Measurements from ENCODE around the gene OBP2B.
A peak's percentile ranks its signal among the peaks of the same experiment; 100 is the strongest.

Gene OBP2B

DNA sequence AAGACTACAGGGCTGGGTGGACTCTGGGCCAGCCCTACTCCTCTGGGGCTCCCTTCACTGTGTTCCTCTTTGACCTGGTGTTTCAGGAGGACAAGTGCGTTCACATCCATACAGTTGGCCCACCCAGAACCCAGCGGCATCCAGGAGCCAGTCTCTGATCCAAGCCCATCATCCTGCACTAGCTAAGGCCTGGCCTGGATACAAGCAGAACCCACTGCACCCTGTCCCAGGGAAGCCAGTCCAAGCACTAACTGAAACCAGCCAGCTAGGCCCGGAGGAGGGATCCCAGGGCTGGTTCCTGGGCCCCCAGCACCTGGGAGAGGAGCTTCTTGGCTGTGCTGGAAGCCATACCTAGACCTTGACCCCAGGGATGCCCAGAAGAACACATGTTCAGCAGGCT lies 41.3 kb downstream of the OBP2B start:
- peaks cover 0 to 25% (median 22%) of the 10 kb centered on the region in 4 experiments for H3K4me1 ChIP-seq (ENCODE audit: control extremely low read depth in 1 of 4, control insufficient read depth in 4 of 4, insufficient read depth in 4 of 4, low read length in 3 of 4)
- 100% methylated on average over 2 of the region's 3 CpGs for WGBS (ENCODE audit: insufficient coverage)
- no peaks in the 10 kb centered on the region for H3K27me3 ChIP-seq (replicated peaks in 2 of 5; ENCODE audit: control insufficient read depth in 4 of 5, insufficient read depth in 5 of 5, low read length in 4 of 5)
- no peak overlapping the region for H3K27ac ChIP-seq (ENCODE audit: insufficient read depth in 1 of 2, low read depth in 1 of 2, low read length in 2 of 2, poor library complexity in 1 of 2, severe bottlenecking in 2 of 2)
- ChIA-PET CTCF (interaction anchor here (1.4 to 3.4 kb wide), 3 partner anchors 11 to 21 kb away, joined by 3 to 14 read pairs (median 4); no protein-coding TSS in a partner anchor), POLR2A (interaction anchor here (0.6 kb wide), 1 partner anchor 12 kb away, joined by 3 read pairs; no protein-coding TSS in a partner anchor)
- H3K9me3 ChIP-seq (ENCODE audit: control extremely low read depth in 1 of 5, control insufficient read depth in 4 of 5, insufficient read depth in 2 of 5, low read depth in 1 of 5, low read length in 4 of 5): no peaks in the 10 kb centered on the region
- no peak overlapping the region for H3K4me3 ChIP-seq (ENCODE audit: control insufficient read depth in 1 of 7, extremely low read depth in 1 of 7, insufficient read depth in 4 of 7, low read depth in 2 of 7, low read length in 6 of 7)
- H3K36me3 ChIP-seq (ENCODE audit: control insufficient read depth in 4 of 4, insufficient read depth in 4 of 4, low read length in 3 of 4): no peaks in the 10 kb centered on the region
- no peak for DNase-seq

DNA sequence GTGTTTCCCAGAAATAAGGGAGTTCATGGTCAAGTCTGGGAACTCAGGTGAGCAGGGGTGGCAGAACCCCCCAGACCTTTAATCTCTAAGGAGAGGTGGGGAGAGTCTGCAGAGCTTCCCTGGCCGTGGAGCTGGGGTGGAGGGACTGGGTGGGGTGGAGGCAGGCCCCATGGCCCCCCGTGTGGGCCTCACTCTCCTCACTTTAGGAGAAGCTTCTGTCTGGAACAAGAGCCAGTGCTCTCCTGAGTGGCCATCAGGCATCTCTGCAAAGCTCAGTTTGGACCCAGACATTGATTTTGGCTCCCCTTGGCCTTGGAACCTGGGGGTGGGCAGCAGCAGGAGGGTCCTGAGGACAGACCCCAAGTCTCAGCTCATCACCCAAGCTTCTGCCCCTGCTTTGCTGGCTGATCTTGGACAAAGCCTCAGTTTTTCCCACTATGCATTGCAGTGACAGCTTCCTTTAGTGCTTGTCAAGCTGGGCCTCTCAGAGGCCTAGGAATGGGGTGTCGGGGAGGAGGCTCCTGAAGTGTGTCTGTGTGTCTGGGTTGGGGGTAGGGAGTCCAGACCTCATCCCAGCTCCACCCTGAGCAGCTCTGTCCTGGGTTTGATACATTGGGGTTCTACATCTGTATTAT lies 41.8 kb downstream of the OBP2B start:
- H3K27me3 ChIP-seq (replicated peaks in 2 of 5; ENCODE audit: control insufficient read depth in 4 of 5, insufficient read depth in 5 of 5, low read length in 4 of 5): no peaks in the 10 kb centered on the region
- H3K36me3 ChIP-seq (ENCODE audit: control insufficient read depth in 4 of 4, insufficient read depth in 4 of 4, low read length in 3 of 4): peaks cover 0 to 2% (median 0%) of the 10 kb centered on the region in 4 experiments
- no peak overlapping the region for H3K27ac ChIP-seq (ENCODE audit: insufficient read depth in 1 of 2, low read depth in 1 of 2, low read length in 2 of 2, poor library complexity in 1 of 2, severe bottlenecking in 2 of 2)
- no peak overlapping the region for H3K4me3 ChIP-seq (ENCODE audit: control insufficient read depth in 1 of 7, extremely low read depth in 1 of 7, insufficient read depth in 4 of 7, low read depth in 2 of 7, low read length in 6 of 7)
- 65% methylated on average over 3 of the region's 3 CpGs for WGBS (ENCODE audit: insufficient coverage)
- H3K9me3 ChIP-seq (ENCODE audit: control extremely low read depth in 1 of 5, control insufficient read depth in 4 of 5, insufficient read depth in 2 of 5, low read depth in 1 of 5, low read length in 4 of 5): no peaks in the 10 kb centered on the region
- CTCF ChIA-PET: interaction anchor here (1.3 to 3.4 kb wide), 4 partner anchors 9 to 20 kb away, joined by 3 to 14 read pairs (median 4); no protein-coding TSS in a partner anchor
- DNase-seq: no peak
- H3K4me1 ChIP-seq (ENCODE audit: control extremely low read depth in 1 of 4, control insufficient read depth in 4 of 4, insufficient read depth in 4 of 4, low read length in 3 of 4): peaks cover 0 to 30% (median 27%) of the 10 kb centered on the region in 4 experiments
- POLR2A ChIA-PET: interaction anchor here (0.6 kb wide), 1 partner anchor 12 kb away, joined by 3 read pairs; no protein-coding TSS in a partner anchor

DNA sequence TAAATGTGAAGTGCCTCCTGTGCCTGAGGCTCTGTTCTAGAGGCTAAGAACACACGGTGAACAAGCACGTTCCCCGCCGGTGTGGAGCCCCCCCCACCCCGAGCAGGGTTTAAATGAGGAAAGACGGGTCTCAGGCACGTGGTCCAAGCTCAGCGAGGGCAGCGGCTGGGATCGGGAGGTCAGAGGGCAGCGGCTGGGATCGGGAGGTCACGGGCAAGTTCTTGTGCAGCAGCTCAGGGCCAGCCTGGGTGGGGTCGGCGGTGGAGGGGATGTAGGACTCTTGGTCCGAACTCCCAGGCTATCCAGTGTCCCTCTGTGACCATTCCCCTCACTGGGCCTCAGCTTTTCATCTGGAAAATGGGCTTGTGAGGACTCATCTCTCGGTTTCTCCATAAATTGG lies 42.7 kb downstream of the OBP2B start:
- DNase-seq: no peak
- Histone ChIP-seq H3K4me3 (ENCODE audit: control insufficient read depth in 1 of 7, extremely low read depth in 1 of 7, insufficient read depth in 4 of 7, low read depth in 2 of 7, low read length in 6 of 7) (no peak overlapping the region), H3K27me3 (replicated peaks in 2 of 5; ENCODE audit: control insufficient read depth in 4 of 5, insufficient read depth in 5 of 5, low read length in 4 of 5) (no peaks in the 10 kb centered on the region), H3K9me3 (ENCODE audit: control extremely low read depth in 1 of 5, control insufficient read depth in 4 of 5, insufficient read depth in 2 of 5, low read depth in 1 of 5, low read length in 4 of 5) (no peaks in the 10 kb centered on the region), H3K27ac (ENCODE audit: insufficient read depth in 1 of 2, low read depth in 1 of 2, low read length in 2 of 2, poor library complexity in 1 of 2, severe bottlenecking in 2 of 2) (no peak overlapping the region), H3K36me3 (ENCODE audit: control insufficient read depth in 4 of 4, insufficient read depth in 4 of 4, low read length in 3 of 4) (peaks cover 0 to 6% (median 3%) of the 10 kb centered on the region in 4 experiments), H3K4me1 (ENCODE audit: control extremely low read depth in 1 of 4, control insufficient read depth in 4 of 4, insufficient read depth in 4 of 4, low read length in 3 of 4) (peaks cover 0 to 36% (median 31%) of the 10 kb centered on the region in 4 experiments)
- CTCF ChIA-PET: interaction anchor here (1.3 to 3.4 kb wide), 4 partner anchors 8 to 20 kb away, joined by 3 to 14 read pairs (median 4); no protein-coding TSS in a partner anchor
- 94% methylated on average over 17 of the region's 17 CpGs for WGBS (ENCODE audit: insufficient coverage)
- POLR2A ChIA-PET: no interaction called here

DNA sequence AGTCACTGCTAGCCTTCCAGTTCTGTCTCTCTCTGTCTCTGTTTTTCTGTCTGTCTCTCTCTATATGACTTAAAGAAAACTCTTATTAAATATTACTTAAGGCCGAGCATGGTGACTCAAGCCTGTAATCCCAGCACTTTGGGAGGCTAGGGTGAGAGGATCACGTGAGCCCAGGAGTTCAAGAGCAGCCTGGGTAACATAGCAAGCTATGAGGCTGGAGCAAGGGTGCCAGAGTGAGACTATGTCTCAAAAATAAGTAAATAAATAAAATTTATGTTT lies 43.7 kb downstream of the OBP2B start:
- Histone ChIP-seq H3K4me1 (ENCODE audit: control extremely low read depth in 1 of 4, control insufficient read depth in 4 of 4, insufficient read depth in 4 of 4, low read length in 3 of 4) (peaks cover 0 to 36% (median 32%) of the 10 kb centered on the region in 4 experiments), H3K27ac (ENCODE audit: insufficient read depth in 1 of 2, low read depth in 1 of 2, low read length in 2 of 2, poor library complexity in 1 of 2, severe bottlenecking in 2 of 2) (no peak overlapping the region), H3K4me3 (ENCODE audit: control insufficient read depth in 1 of 7, extremely low read depth in 1 of 7, insufficient read depth in 4 of 7, low read depth in 2 of 7, low read length in 6 of 7) (no peak overlapping the region), H3K36me3 (ENCODE audit: control insufficient read depth in 4 of 4, insufficient read depth in 4 of 4, low read length in 3 of 4) (peaks cover 0 to 14% (median 6%) of the 10 kb centered on the region in 4 experiments), H3K9me3 (ENCODE audit: control extremely low read depth in 1 of 5, control insufficient read depth in 4 of 5, insufficient read depth in 2 of 5, low read depth in 1 of 5, low read length in 4 of 5) (no peaks in the 10 kb centered on the region), H3K27me3 (replicated peaks in 2 of 5; ENCODE audit: control insufficient read depth in 4 of 5, insufficient read depth in 5 of 5, low read length in 4 of 5) (no peaks in the 10 kb centered on the region)
- ChIA-PET CTCF (no interaction called here), POLR2A (no interaction called here)
- DNase-seq: no peak
- 92% methylated on average over 2 of the region's 2 CpGs for WGBS (ENCODE audit: insufficient coverage)

DNA sequence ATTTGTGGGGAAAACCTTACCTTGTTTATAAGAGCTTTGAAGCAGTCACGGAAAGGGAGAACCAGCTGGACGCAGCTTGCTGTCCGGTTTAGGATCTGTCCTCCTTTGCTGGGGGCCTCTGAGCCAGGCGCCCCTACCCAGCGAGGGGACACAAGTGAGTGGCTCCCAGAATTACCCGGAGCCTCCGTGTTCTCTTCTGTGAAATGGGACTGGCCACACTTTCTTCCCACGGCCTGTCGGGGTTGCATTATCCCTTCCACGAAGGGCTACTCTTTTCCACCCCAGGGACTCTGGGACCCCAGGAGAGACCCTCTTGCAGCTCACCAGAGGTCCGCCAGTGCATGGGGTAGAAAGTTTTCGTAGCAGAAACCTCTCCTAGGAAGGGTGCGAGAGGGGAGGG lies 44.9 kb downstream of the OBP2B start:
- POLR2A ChIA-PET: interaction anchor here (0.6 to 1.6 kb wide), 4 partner anchors 16 to 202 kb away, joined by 3 to 5 read pairs (median 3); no protein-coding TSS in a partner anchor
- 61% methylated on average over 12 of the region's 13 CpGs for WGBS (ENCODE audit: insufficient coverage)
- CTCF ChIA-PET: interaction anchor here (1.1 to 1.8 kb wide), 2 partner anchors 17 to 22 kb away, joined by 3 to 7 read pairs; no protein-coding TSS in a partner anchor

DNA sequence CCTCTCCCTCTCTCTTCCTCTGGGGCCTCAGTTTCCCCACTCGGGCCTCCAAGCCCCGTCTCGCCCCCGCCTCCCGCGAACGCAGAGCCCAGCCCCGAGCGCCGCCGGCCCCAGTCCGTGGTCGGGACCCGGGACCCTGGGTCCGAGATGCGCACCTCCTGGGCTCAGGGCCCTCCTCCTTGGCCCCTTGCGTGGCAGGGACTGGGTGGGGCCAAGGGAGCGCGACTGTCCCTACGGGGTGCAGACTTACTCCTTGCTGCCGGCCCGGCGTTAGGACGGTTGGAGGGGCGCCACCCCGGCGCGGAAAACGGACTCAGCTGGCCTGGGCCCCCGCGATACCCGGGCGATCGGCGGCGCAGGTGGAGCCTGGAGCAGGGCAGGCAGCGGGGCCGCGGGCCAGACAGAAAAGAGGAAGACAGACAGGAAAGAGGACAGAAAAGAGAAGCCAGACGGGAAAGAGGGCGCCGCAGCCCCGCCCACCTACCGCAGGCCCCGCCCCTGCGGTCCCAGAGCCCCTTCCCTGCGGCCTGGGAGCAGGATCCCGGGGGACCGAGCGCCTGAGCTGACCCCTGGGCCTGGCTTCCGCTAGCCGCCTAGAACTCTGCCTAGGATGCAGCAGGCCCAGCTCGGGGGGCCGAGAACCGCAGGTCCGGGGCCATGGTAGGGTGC lies 45.4 kb downstream of the OBP2B start, which contains the start of gene GBGT1:
Gene GBGT1 (minus strand): TSS at position 411 of the 669 bp plus-strand sequence. CDS start 1,502 bp downstream, outside the sequence.
- Histone ChIP-seq H3K4me3 (ENCODE audit: control insufficient read depth in 1 of 7, extremely low read depth in 1 of 7, insufficient read depth in 4 of 7, low read depth in 2 of 7, low read length in 6 of 7) (peak within 1 kb of the TSS; percentile 28 to 83 (median 77)), H3K27ac (ENCODE audit: insufficient read depth in 1 of 2, low read depth in 1 of 2, low read length in 2 of 2, poor library complexity in 1 of 2, severe bottlenecking in 2 of 2) (peak within 1 kb of the TSS in 1 of 2 experiments; percentile 66), H3K9me3 (ENCODE audit: control extremely low read depth in 1 of 5, control insufficient read depth in 4 of 5, insufficient read depth in 2 of 5, low read depth in 1 of 5, low read length in 4 of 5) (no peaks in the 10 kb centered on the region), H3K27me3 (replicated peaks in 2 of 5; ENCODE audit: control insufficient read depth in 4 of 5, insufficient read depth in 5 of 5, low read length in 4 of 5) (no peaks in the 10 kb centered on the region), H3K4me1 (ENCODE audit: control extremely low read depth in 1 of 4, control insufficient read depth in 4 of 4, insufficient read depth in 4 of 4, low read length in 3 of 4) (peaks cover 0 to 36% (median 32%) of the 10 kb centered on the region in 4 experiments), H3K36me3 (ENCODE audit: control insufficient read depth in 4 of 4, insufficient read depth in 4 of 4, low read length in 3 of 4) (peaks cover 0 to 29% (median 12%) of the 10 kb centered on the region in 4 experiments)
- POLR2A ChIA-PET: interaction anchor here (0.6 to 1.6 kb wide), 4 partner anchors 15 to 201 kb away, joined by 3 to 5 read pairs (median 3); no protein-coding TSS in a partner anchor
- CTCF ChIA-PET: interaction anchor here (1.1 to 1.8 kb wide), 2 partner anchors 17 to 22 kb away, joined by 3 to 7 read pairs; no protein-coding TSS in a partner anchor
- under 1% methylated on average over 43 of the region's 56 CpGs for WGBS (ENCODE audit: insufficient coverage)
- peak; percentile 60 to 75 (median 69) for DNase-seq

More for the DNA sequence above, 44.9 kb downstream of the OBP2B start:
- peaks cover 0 to 24% (median 11%) of the 10 kb centered on the region in 4 experiments for H3K36me3 ChIP-seq (ENCODE audit: control insufficient read depth in 4 of 4, insufficient read depth in 4 of 4, low read length in 3 of 4)
- H3K9me3 ChIP-seq (ENCODE audit: control extremely low read depth in 1 of 5, control insufficient read depth in 4 of 5, insufficient read depth in 2 of 5, low read depth in 1 of 5, low read length in 4 of 5): no peaks in the 10 kb centered on the region
- peaks cover 0 to 36% (median 32%) of the 10 kb centered on the region in 4 experiments for H3K4me1 ChIP-seq (ENCODE audit: control extremely low read depth in 1 of 4, control insufficient read depth in 4 of 4, insufficient read depth in 4 of 4, low read length in 3 of 4)
- peak overlapping the region in 1 of 2 experiments; percentile 66 for H3K27ac ChIP-seq (ENCODE audit: insufficient read depth in 1 of 2, low read depth in 1 of 2, low read length in 2 of 2, poor library complexity in 1 of 2, severe bottlenecking in 2 of 2)
- no peak for DNase-seq
- H3K27me3 ChIP-seq (replicated peaks in 2 of 5; ENCODE audit: control insufficient read depth in 4 of 5, insufficient read depth in 5 of 5, low read length in 4 of 5): no peaks in the 10 kb centered on the region
- peak overlapping the region; percentile 28 to 83 (median 77) for H3K4me3 ChIP-seq (ENCODE audit: control insufficient read depth in 1 of 7, extremely low read depth in 1 of 7, insufficient read depth in 4 of 7, low read depth in 2 of 7, low read length in 6 of 7)
